Activated naive CD8-positive, alpha-beta T cell treated with anti-CD3 and anti-CD28 coated beads for 36 hours (primary cell): ENCODE results near the gene FAM120B. TPM values are rescaled to one million over a fixed set of nuclear protein-coding genes. Genes with fewer than 3 reads are reported as not detected.
"Not testable (repeated sequence)": the region's sequence is repeated elsewhere in the genome, so short reads cannot be mapped to it uniquely, and the experiment has no call there.

Source experiments
- DNase-seq: peaks from one replicate; pipeline ENCODE4 v3.0.0; 2021
- H3K27ac Mint-ChIP-seq: one replicate; pipeline ENCODE4 v1.8.0; 2022; ENCODE audit warnings: mild to moderate bottlenecking, moderate library complexity, mixed read lengths
- H3K27me3 Mint-ChIP-seq: one replicate; pipeline ENCODE4 v1.8.0; 2022; ENCODE audit warnings: mild to moderate bottlenecking, mixed read lengths
- H3K36me3 Mint-ChIP-seq: one replicate; pipeline ENCODE4 v1.8.0; 2021; ENCODE audit warnings: mild to moderate bottlenecking, mixed read lengths
- H3K4me1 Mint-ChIP-seq: one replicate; pipeline ENCODE4 v1.8.0; 2021; ENCODE audit warnings: mixed read lengths
- H3K4me3 Mint-ChIP-seq: one replicate; pipeline ENCODE4 v1.8.0; 2022; ENCODE audit warnings: mild to moderate bottlenecking, moderate library complexity, mixed read lengths
- H3K9me3 Mint-ChIP-seq: one replicate; pipeline ENCODE4 v1.8.0; 2022; ENCODE audit warnings: mixed read lengths
- total RNA-seq, 2 experiments: library from RNA; stranded (reverse); gene quantifications; one replicate each; pipeline ENCODE4 v1.2.3, GENCODE V29; 2021

Gene FAM120B
- total RNA-seq, 2 experiments from 2014 or later = 19.4 to 19.7 TPM

DNA sequence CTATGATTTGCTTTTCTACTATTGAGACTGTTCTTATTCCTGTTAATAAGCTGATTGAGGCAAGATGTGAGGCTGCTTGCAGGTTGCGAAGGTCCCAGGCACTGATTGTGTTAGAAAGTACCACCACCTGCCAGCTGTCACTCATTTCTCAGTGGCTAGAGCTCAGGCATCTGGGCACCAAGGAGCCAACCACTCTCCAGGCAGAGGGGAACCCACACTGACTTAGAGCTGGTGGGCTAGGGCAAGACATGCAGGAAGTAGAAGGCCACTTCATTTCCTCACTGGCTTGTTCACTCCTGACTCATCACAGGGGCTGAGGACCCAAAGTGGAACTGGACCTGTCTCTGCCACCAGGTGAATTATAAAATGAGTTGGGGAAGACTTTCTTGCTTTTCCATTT is 7.9 kb upstream of the FAM120B start:
- peaks cover 14% of the 10 kb centered on the region for H3K4me1 Mint-ChIP-seq
- H3K4me3 Mint-ChIP-seq = no peak overlapping the region
- peaks cover 6% of the 10 kb centered on the region for H3K36me3 Mint-ChIP-seq
- no peak overlapping the region for H3K27ac Mint-ChIP-seq
- H3K27me3 Mint-ChIP-seq = peaks cover 52% of the 10 kb centered on the region
- H3K9me3 Mint-ChIP-seq = peaks cover 8% of the 10 kb centered on the region
- no peak for DNase-seq

DNA sequence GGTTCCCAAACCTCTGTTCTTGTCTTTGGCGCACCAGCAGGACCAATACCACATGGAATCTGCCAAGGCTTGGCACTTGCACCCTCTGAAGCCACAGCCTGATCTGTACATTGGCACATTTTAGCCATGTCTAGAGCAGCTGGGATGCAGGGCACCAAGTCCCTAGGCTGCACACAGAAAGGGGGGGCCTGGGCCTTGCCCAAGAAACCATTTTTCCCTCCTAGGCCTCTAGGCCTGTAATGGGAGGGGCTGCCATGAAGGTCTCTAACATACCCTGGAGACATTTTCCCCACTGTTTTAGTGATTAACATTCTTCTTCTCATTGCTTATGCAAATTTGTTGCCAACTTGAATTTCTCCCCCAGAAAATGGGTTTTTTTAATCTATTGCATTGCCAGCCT is 5.4 kb upstream of the FAM120B start:
- no peak for DNase-seq
- Mint-ChIP-seq H3K4me3 (no peak overlapping the region), H3K36me3 (peaks cover 6% of the 10 kb centered on the region), H3K27ac (no peak overlapping the region), H3K9me3 (peaks cover 8% of the 10 kb centered on the region), H3K27me3 (peaks cover 33% of the 10 kb centered on the region), H3K4me1 (peaks cover 7% of the 10 kb centered on the region)

DNA sequence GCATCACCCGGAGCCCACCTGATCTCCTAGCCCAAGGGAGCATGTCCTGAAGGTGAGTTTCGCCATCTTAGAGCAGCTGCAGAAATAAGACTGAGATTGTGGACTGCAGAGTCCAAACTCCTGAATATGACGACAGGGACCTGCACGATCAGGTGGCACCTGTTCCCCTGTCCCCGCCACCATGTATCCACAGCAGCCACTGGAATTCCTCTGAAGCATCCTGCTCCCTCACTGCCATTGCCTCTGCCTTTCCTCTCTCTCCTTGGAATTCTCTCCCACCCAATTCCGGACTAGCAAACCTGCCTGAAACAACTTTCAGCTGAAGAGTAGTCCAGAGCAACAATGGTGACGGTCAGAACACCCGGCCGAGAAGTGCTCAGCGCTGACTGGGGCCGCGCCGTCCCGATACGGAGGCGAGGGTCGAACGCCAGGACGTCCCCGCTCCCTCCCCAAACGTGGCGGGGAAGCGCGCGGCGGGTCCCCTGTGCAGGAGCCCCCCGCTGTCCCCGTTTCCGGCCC is 694 bp upstream of the FAM120B start:
- H3K27ac Mint-ChIP-seq = no peak overlapping the region
- peaks cover 32% of the 10 kb centered on the region for H3K4me1 Mint-ChIP-seq
- DNase-seq = no peak
- H3K27me3 Mint-ChIP-seq = no peaks in the 10 kb centered on the region
- H3K4me3 Mint-ChIP-seq = peak overlapping the region; percentile 93
- H3K9me3 Mint-ChIP-seq = peaks cover 6% of the 10 kb centered on the region
- peaks cover 16% of the 10 kb centered on the region for H3K36me3 Mint-ChIP-seq

DNA sequence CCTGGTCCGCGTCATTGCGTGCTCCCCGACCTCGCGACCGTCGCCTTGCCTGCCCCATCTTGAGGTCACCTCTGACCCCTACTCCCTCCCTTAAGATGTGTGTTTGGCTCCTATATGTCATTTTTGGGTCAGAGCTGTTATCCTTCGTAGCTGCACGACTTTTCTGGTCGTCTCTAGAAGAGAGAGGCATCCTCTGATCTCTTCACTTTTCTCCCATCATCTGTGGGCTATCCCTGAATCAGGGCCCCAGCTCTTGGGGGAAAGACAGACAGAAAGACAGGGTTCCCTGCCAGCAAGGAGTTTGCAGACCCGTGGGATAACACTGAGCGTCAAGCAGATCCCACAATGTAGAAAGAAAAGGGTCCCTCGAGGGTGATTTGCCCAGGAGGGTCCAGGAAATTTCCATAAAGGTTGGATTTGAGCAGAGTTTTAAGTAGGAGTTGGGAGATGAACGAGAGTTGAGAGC is 555 bp downstream of the FAM120B start:
- no peak for DNase-seq
- no peaks in the 10 kb centered on the region for H3K27me3 Mint-ChIP-seq
- no peaks in the 10 kb centered on the region for H3K9me3 Mint-ChIP-seq
- peaks cover 11% of the 10 kb centered on the region for H3K36me3 Mint-ChIP-seq
- H3K4me1 Mint-ChIP-seq = peaks cover 42% of the 10 kb centered on the region
- H3K27ac Mint-ChIP-seq = peak overlapping the region; percentile 93
- peak overlapping the region; percentile 93 for H3K4me3 Mint-ChIP-seq

DNA sequence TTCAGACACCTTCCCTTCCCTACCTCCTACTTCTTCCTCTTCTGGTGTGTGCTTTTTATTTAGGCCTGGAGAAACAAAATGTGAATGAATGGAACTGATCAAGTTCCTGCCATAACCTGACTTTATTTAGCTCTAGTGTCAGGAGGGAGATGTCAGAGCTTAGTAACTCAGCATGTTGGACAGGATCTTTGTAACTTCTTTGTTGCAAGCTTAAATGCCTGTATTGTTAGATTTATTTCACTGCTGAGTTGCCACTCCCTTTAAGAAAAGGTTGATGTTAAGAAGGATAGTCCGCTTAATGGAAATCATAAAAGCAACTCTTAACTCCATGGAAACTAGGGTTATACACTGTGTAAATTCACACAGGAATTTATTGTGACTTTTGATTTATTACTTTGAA is 2.2 kb downstream of the FAM120B start:
- no peak overlapping the region for H3K27ac Mint-ChIP-seq
- H3K9me3 Mint-ChIP-seq = no peaks in the 10 kb centered on the region
- H3K36me3 Mint-ChIP-seq = peaks cover 15% of the 10 kb centered on the region
- H3K27me3 Mint-ChIP-seq = no peaks in the 10 kb centered on the region
- no peak for DNase-seq
- peak overlapping the region; percentile 61 for H3K4me3 Mint-ChIP-seq
- H3K4me1 Mint-ChIP-seq = peaks cover 56% of the 10 kb centered on the region

DNA sequence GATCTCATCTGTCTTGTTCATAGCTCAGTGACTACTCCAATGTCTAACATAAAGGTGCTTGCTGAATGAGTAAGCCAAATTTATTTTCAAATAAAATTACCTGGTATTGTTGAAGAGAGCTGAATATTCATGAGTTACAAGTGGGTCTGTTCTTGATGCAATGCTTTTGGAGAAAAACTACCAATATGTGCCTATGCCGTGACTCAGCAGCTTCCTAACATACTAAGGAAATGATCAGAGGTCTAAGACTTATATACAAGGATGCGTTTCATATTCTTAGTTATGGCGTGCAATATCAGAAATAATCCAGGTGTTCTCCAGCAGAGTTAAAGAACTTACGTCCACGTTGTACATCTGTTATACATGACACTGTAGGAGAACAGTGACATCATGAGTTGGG is 5.1 kb downstream of the FAM120B start:
- Mint-ChIP-seq H3K27ac (no peak overlapping the region), H3K4me3 (no peak overlapping the region), H3K27me3 (no peaks in the 10 kb centered on the region), H3K4me1 (peaks cover 67% of the 10 kb centered on the region), H3K36me3 (peaks cover 15% of the 10 kb centered on the region), H3K9me3 (no peaks in the 10 kb centered on the region)
- no peak for DNase-seq

DNA sequence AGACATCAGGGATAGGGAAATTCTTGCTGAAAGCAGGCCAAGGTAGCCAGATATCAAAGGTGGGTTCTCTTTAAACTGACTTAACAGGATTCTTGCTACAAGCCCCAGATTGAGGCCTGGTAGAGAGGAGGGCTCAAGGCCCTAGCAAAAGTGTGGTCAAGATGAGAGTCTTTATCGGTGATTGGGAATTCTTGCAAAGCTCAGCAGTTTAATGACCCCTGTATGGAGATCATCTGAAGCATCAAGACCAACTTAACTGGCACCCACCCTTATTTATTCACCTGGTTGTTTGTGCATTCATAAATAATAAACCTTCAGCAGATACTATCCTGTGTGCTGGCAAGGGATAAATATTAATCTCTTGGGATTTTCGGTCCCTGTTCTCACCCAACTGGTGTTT is 6.3 kb downstream of the FAM120B start:
- H3K9me3 Mint-ChIP-seq = no peaks in the 10 kb centered on the region
- H3K4me1 Mint-ChIP-seq = peaks cover 61% of the 10 kb centered on the region
- H3K4me3 Mint-ChIP-seq = no peak overlapping the region

DNA sequence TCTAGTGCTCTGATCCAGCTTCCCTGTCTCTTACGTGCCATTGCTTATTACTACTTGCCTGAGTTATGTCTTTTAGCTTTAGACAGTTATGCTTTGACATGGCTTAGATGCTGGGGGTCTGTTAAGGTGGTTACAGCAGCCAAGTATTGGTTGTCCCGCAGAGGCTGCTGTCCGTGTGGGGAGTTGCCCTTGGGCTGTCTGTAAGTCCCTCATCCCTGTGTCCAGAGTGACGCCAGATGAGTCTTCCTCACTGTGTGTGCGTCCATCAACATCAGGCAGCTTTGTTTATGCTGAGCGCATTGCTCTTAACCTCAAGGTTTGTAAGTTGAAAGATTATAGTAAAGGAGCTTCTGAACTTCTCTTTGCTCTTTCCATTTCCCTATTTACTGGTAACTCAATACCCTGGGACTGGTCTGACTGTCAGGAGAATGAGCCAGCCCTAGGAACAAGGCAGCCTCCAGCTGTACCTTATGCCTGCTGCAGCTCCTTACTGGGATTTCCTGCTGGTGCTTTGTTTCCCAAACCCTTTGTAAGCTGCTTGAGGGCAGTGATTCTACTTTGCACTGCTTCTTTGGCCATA is 7.2 kb downstream of the FAM120B start:
- Mint-ChIP-seq H3K9me3 (no peaks in the 10 kb centered on the region), H3K27me3 (no peaks in the 10 kb centered on the region), H3K36me3 (peaks cover 21% of the 10 kb centered on the region), H3K4me1 (peaks cover 52% of the 10 kb centered on the region), H3K4me3 (no peak overlapping the region), H3K27ac (no peak overlapping the region)
- DNase-seq = no peak

More for the DNA sequence above, 6.3 kb downstream of the FAM120B start:
- no peaks in the 10 kb centered on the region for H3K27me3 Mint-ChIP-seq
- H3K27ac Mint-ChIP-seq = no peak overlapping the region
- H3K36me3 Mint-ChIP-seq = peaks cover 16% of the 10 kb centered on the region
- DNase-seq = no peak

DNA sequence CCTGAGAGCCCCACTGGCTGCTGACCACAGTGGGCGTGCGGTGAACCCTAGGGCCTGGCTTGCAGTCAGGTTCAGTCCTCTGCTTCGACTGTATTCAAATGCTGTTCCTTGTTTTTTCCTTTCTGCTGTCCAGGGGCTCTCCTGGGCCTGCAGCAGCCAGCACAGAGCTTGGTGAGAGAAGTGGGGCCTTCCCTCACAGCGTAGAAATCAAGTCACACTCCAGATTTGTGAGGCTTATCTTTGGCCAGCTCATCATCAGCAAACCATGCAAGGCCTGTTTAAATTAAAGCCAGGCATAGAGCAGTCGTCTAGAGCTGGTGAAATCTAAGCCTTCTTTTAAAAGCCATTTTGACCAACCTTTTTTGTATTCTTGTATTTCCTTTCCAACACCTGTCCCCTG is 8.4 kb downstream of the FAM120B start:
- Mint-ChIP-seq H3K36me3 (peaks cover 26% of the 10 kb centered on the region), H3K9me3 (no peaks in the 10 kb centered on the region), H3K27ac (no peak overlapping the region), H3K4me1 (peaks cover 52% of the 10 kb centered on the region), H3K27me3 (no peaks in the 10 kb centered on the region), H3K4me3 (no peak overlapping the region)
- no peak for DNase-seq

DNA sequence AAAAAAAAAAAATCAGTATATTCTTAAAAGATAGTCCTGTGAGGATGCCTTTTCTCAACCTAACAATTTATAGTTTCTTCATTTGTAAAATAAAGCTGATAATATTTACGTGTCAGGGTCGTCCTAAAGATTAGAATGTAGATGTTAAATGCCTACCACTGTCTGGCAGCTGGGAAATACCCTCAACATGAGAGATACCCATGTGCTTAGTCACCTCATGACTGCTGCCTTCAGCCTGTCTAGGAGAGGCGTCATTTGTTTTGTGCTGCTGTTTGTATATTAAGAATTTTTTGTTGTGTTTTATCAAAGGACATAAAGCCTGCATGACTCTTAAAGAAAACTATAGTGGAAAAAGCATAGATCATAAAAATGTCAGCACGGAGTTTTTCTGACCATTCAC is 9.5 kb downstream of the FAM120B start:
- no peak overlapping the region for H3K27ac Mint-ChIP-seq
- peaks cover 51% of the 10 kb centered on the region for H3K4me1 Mint-ChIP-seq
- no peak for DNase-seq
- no peaks in the 10 kb centered on the region for H3K9me3 Mint-ChIP-seq
- H3K4me3 Mint-ChIP-seq = no peak overlapping the region
- peaks cover 35% of the 10 kb centered on the region for H3K36me3 Mint-ChIP-seq
- H3K27me3 Mint-ChIP-seq = no peaks in the 10 kb centered on the region

DNA sequence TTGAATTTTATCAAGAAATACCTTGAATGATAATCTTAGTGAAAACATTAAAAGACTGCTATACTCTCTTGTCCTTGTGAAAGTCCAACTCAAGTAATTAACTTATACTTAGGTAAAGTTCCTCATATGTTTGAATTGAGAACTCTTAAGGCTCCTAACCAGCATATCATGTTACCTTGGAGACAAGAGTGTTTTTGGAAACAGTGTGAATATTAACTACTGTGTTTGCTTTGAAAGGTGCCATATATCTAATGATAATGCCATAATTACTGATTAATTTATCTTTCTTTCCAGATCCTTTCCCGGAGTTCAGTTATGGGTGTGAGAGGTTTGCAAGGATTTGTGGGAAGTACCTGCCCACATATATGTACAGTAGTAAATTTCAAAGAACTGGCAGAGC is 10.5 kb downstream of the FAM120B start:
- H3K4me3 Mint-ChIP-seq = no peak overlapping the region
- no peaks in the 10 kb centered on the region for H3K27me3 Mint-ChIP-seq
- peaks cover 35% of the 10 kb centered on the region for H3K36me3 Mint-ChIP-seq
- peaks cover 44% of the 10 kb centered on the region for H3K4me1 Mint-ChIP-seq
- DNase-seq = no peak
- no peak overlapping the region for H3K27ac Mint-ChIP-seq
- no peaks in the 10 kb centered on the region for H3K9me3 Mint-ChIP-seq

DNA sequence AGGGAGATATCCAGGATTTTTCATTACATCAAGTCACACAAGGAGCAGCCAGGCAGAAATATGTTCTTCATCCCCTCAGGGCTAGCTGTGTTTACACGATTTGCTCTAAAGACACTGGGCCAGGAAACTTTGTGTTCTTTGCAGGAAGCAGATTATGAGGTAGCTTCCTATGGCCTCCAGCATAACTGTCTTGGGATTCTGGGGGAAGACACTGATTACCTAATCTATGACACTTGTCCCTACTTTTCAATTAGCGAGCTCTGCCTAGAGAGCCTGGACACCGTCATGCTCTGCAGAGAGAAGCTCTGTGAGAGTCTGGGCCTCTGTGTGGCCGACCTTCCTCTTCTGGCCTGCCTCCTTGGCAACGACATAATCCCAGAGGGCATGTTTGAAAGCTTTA is 11.2 kb downstream of the FAM120B start:
- Mint-ChIP-seq H3K36me3 (peaks cover 38% of the 10 kb centered on the region), H3K9me3 (no peaks in the 10 kb centered on the region), H3K27me3 (no peaks in the 10 kb centered on the region), H3K4me1 (peaks cover 43% of the 10 kb centered on the region), H3K4me3 (no peak overlapping the region), H3K27ac (no peak overlapping the region)
- no peak for DNase-seq

DNA sequence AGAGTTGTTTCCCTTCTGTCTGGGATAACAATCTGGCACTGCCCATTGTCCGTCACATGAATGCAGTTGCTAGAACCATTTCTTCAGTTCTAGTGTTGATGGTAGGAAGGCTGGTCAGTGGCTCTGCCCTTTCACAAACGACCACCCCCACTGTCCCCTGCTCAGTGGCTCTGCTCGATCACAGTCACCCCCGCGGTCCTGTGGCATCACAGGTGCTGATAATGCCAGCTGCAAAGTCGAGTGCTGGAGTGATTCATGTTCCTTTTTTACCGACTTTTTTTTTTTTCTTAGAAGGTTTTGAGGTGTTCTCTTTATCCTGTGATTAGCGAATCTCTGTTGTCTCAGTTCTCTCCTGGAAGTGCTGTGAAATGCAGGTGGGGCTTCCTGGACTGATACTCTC is 22.8 kb downstream of the FAM120B start:
- no peak for DNase-seq
- Mint-ChIP-seq H3K27me3 (no peaks in the 10 kb centered on the region), H3K36me3 (peaks cover 38% of the 10 kb centered on the region), H3K9me3 (no peaks in the 10 kb centered on the region), H3K27ac (no peak overlapping the region), H3K4me1 (peaks cover 10% of the 10 kb centered on the region), H3K4me3 (no peak overlapping the region)

DNA sequence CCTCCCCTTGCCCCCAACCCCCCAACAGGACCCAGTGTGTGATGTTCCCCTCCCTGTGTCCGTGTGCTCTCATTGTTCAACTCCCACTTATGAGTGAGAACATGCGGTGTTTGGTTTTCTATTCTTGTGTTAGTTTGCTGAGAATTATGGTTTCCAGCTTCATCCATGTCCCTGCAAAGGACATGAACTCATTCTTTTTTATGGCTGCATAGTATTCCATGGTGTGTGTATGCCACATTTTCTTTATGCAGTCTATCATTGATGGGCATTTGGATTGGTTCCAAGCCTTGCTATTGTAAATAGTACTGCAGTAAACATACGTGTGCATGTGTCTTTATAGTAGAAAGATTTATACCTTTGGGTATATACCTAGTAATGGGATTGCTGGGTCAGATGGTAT is 28.6 kb downstream of the FAM120B start:
- not testable (repeated sequence) for H3K4me3 Mint-ChIP-seq, H3K27me3 Mint-ChIP-seq, DNase-seq, H3K9me3 Mint-ChIP-seq, H3K27ac Mint-ChIP-seq
- peaks cover 44% of the 10 kb centered on the region for H3K4me1 Mint-ChIP-seq
- peaks cover 51% of the 10 kb centered on the region for H3K36me3 Mint-ChIP-seq

DNA sequence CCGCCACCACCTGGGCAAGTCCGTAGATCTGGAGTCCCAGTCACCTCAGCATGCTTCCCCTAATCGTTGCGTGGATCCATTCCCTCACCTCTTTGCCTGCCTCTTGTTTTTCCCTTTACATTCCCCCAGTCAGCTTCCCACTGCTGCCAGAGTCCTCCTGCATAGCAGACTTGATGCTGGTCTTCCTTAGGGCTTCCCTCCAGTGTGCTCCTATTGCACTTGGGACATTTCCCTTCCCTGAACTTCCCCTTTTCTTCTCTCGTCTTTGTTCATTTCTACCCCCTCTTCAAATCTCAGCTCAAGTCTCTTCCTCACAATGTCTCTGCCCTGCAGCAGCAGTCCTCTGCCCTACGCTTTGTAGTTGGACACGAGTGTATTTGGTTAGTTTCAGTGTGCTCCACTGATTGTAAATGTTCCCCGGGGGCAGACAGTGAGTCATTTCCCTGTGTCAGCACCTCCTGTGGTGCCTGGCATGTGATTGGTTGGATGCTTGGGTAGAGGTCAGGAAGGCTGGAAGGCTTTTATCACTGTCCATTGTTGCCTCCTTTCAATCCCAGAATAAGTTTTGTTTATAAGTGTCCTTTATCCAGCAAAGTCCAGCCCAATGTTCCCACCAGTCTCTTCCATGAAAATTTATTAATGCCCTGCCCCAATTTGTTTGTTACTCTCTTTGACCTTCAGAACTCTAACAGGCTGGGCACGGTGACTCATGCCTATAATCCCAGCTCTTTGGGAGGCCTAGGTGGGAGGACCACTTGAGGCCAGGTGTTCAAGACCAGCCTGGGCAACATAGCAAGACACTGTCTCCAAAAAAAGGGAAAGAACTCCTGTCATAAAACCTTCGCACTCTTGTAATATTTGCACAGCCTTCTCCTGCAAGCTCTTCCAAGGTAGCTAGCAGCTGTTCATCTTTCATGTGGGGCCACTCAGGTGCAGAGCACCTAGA is 38.3 kb downstream of the FAM120B start:
- Mint-ChIP-seq H3K36me3 (peaks cover 21% of the 10 kb centered on the region), H3K9me3 (no peaks in the 10 kb centered on the region), H3K4me3 (no peak overlapping the region), H3K27me3 (no peaks in the 10 kb centered on the region), H3K27ac (peak overlapping the region; percentile 8), H3K4me1 (peaks cover 36% of the 10 kb centered on the region)
- DNase-seq = peak; percentile 14
